Stimulated activated effector memory CD8-positive, alpha-beta T cell treated with anti-CD3 and anti-CD28 coated beads, Interleukin-12 subunit alpha, Interleukin-12 subunit beta, amount 100 ng/mL, for 72 hours (primary cell): Measurements from ENCODE around the gene BAIAP2L2.

Experiments
- ATAC-seq: fragments of 150-1000 bp; cut with Tn5 transposase; 2 replicates; pipeline ENCODE4 v1.10.0; 2021
- DNase-seq, 2 donors: peaks; one replicate each; pipeline ENCODE4 v3.0.0; 2021 to 2022; ENCODE audit warnings: low spot score in 2 of 2
- H3K27ac Mint-ChIP-seq: one replicate; pipeline ENCODE4 v1.8.0; 2022; ENCODE audit warnings: mild to moderate bottlenecking, mixed read lengths
- H3K36me3 Mint-ChIP-seq: one replicate; pipeline ENCODE4 v1.8.0; 2022; ENCODE audit warnings: mild to moderate bottlenecking, mixed read lengths
- H3K4me1 Mint-ChIP-seq: one replicate; pipeline ENCODE4 v1.8.0; 2022; ENCODE audit warnings: mixed read lengths
- H3K4me3 Mint-ChIP-seq: one replicate; pipeline ENCODE4 v1.8.0; 2022; ENCODE audit warnings: mild to moderate bottlenecking, mixed read lengths
- H3K9me3 Mint-ChIP-seq: one replicate; pipeline ENCODE4 v1.8.0; 2022; ENCODE audit warnings: mixed read lengths

BAIAP2L2 gene

DNA sequence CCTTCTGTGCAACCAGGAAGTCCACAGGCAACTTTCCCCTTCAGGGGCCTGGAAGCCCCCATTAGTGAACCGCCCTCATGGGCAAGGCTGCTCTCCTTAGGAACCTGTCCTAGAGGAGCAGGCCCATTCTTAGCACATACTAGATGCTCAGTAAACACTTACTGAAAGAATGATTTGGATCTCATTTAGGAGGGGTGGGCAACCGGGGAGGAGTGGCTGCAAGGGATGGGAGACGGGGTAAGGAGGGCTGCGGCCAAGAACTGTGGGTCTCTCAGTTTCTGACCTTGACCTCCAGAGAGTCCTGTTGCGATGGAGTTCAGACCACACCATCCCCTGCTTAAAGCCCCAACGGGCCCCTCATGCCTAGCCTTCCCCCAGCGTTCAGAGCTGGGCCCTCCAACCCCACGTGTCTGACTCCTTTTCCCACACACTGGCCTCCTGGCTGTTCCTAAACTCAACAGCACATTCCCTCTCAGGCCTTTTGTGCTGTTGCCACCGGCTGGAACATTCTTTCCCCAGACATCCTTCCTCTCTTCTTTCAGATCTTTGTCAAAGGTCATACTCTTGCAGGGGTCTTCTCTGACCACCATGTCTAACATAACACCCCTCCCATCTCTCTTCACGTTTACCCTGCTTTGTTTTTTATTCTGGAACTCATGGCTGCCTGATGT is 74.0 kb downstream of the BAIAP2L2 start:
- DNase-seq (no peak), ATAC-seq (no peak)
- Mint-ChIP-seq H3K36me3 (peaks cover 6% of the 10 kb centered on the region), H3K9me3 (no peaks in the 10 kb centered on the region), H3K4me3 (no peak overlapping the region), H3K4me1 (peaks cover 4% of the 10 kb centered on the region), H3K27ac (no peak overlapping the region)

DNA sequence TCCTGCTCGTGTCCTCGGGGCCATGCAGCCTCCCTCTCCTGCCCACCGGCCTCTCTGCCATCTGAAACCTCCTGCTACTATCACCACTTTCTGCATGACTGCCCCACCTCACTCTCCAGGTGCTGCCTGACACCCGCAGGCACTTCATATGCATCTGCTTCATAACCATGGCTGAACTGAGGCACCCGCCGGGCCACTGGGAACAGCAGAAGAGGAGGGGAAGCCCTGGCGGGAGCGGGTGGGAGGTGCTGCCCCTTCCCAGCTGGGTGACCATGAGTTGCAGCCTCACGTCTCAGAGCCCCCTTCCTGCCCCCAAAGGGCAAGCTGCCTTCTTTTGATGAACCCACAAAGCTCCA is 75.0 kb downstream of the BAIAP2L2 start:
- Mint-ChIP-seq H3K9me3 (no peaks in the 10 kb centered on the region), H3K4me3 (no peak overlapping the region), H3K36me3 (peaks cover 6% of the 10 kb centered on the region), H3K27ac (no peak overlapping the region), H3K4me1 (peaks cover 4% of the 10 kb centered on the region)
- DNase-seq (no peak), ATAC-seq (no peak)
